GM10266 (cell line): ENCODE measurements around the gene AQP6.

Source experiments
- DNase-seq: peaks from one replicate; pipeline ENCODE4 v3.0.0; 2012; ENCODE audit errors: extremely low spot score
- TF ChIP-seq, protein P1 (sequence below): IDR thresholded peaks from 2 replicates; pipeline ENCODE4 v1.5.1; 2012; ENCODE audit warnings: mild to moderate bottlenecking, low read depth; ENCODE audit not compliant: control insufficient read depth, insufficient read depth; ENCODE audit errors: missing control alignments

AQP6 gene

DNA sequence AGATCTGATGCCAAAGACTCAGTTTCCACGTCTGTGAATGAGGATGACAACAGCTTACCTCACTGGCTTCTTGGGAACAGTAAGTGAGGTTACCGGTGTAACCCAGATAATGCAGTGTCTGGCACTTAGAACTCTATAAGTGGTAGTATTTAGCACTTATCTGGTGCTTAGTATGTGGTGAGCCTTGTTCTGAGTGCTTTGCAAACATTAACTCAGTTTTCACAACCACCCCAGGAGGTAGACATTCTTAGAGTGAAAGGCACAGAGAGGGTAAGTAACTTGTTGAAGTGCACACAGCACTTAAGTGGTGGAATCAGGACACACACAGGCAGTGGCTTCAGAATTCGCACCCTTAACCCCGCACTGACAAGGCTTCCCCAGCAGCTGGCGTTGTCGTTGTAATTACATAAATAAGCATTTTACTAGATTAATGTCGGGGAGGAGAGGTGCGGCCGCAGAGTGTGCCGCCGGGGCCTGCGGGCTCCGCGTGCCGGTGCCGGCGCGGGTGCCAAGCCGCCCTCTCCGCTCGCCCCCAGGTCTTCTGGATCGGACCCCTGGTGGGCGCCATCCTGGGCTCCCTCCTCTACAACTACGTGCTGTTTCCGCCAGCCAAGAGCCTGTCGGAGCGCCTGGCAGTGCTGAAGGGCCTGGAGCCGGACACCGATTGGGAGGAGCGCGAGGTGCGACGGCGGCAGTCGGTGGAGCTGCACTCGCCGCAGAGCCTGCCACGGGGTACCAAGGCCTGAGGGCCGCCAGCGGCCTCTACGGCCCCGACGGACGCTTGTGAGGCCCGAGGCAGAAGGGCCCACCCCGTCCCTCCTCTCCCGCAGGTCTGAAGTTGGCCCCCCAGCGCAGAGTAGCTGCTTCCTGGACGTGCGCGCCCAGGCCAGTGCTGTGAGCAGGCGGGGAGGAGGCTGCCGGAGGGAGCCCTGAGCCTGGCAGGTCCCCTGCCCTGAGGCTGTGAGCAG is 17.6 kb upstream of the AQP6 start:
- DNase-seq = no peak
- TF ChIP-seq, protein P1, sequence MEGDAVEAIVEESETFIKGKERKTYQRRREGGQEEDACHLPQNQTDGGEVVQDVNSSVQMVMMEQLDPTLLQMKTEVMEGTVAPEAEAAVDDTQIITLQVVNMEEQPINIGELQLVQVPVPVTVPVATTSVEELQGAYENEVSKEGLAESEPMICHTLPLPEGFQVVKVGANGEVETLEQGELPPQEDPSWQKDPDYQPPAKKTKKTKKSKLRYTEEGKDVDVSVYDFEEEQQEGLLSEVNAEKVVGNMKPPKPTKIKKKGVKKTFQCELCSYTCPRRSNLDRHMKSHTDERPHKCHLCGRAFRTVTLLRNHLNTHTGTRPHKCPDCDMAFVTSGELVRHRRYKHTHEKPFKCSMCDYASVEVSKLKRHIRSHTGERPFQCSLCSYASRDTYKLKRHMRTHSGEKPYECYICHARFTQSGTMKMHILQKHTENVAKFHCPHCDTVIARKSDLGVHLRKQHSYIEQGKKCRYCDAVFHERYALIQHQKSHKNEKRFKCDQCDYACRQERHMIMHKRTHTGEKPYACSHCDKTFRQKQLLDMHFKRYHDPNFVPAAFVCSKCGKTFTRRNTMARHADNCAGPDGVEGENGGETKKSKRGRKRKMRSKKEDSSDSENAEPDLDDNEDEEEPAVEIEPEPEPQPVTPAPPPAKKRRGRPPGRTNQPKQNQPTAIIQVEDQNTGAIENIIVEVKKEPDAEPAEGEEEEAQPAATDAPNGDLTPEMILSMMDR = no peak

DNA sequence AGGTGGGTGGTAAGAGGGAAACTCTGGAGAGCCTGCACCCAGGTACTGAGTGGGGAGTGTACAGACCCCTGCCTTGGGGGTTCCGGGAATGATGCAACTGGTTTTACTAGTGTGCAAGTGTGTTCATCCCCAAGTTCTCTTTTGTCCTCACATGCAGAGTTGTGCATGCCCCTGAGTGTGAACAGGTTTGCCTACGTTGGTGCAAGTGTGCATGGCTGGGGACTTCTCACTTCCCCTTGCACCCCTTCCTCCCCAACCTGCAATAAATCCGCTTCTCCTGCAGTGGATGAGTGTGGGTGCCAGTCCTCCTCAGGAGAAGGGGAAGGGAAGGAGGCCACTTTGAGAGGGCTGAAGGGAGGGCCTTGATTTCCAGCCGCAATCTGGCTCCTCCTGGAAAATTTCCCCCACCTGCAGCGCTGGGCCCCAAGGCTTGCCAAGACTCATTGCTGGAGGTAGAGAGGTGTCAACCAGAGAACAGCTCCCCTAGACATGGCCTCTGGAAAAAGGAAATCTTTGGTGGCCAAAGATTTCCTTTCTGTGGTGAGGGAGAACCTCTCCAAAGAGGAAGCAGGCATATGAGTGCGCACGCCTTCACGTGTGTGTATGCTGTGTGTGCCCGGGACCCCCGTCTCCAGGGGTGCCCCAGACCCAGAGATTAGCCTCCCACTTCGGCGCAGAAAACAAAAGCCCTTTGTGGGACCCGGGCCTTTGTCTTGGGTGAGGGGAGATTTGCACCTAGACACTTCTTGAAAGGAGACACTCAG is 16.7 kb upstream of the AQP6 start:
- TF ChIP-seq, protein P1 = no peak

DNA sequence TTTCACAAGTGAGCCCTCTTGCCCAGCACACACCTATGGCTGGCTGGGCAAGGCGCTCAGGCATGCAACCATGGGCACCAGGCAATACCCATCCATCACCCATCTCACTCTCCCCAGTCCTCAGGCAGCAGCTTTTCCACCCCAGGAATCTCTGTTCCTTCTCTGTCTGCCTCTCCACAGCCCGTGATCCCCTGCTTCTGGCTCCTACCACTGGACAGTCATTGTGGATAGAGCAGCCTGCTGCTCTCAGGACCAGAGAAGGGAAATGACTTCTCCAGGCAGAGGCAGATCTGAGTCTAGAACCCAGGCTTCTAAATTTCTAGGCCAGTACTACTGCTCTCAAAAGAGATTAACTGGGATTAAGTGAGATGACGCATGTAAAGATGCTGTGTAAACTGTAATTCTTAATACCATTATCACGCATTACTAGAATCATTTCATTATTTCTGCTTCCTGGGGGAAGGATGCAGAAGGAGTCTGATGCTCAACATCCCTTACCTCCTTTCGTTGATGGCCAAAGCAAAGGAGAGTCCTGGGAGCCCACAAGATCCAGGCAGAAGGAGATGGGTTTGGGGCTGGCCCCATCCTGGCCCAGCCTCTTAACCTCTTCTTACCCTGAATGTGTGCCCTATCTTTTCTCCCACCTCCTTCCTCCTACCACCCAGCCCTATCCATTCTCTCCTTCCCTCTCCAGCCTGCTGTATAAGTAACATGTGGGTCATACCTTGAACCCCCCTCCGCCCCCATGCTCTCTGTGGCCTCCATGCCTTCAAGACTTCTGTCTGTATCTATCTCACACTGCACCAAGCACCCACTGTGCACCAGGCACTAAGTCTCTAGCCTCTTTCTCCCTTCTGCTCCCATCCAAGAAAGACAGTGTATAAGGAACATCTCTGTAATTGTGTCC is 15.8 kb upstream of the AQP6 start:
- no peak for DNase-seq
- TF ChIP-seq, protein P1 = no peak

More for the DNA sequence above, 16.7 kb upstream of the AQP6 start:
- DNase-seq = no peak

DNA sequence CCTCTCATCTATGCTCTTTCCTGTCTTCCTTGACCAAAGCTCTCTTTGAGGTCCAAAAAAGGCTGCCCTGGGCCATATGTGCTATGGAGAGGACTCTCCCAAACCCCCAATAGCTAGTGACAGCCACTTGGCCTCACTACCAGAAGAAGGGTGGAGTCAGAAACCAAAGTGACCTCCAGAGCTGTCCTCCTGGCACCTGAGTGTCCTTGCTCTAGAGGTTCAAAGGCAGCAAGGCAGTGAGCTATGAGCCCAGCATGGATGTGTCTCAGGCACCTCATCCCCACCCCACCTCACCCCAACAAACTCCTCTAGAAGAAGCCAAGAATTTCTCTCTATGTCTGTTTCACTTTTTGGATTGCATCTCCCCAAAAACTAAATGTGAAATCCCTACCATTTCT is 15.2 kb upstream of the AQP6 start:
- TF ChIP-seq, protein P1 = no peak
- no peak for DNase-seq

DNA sequence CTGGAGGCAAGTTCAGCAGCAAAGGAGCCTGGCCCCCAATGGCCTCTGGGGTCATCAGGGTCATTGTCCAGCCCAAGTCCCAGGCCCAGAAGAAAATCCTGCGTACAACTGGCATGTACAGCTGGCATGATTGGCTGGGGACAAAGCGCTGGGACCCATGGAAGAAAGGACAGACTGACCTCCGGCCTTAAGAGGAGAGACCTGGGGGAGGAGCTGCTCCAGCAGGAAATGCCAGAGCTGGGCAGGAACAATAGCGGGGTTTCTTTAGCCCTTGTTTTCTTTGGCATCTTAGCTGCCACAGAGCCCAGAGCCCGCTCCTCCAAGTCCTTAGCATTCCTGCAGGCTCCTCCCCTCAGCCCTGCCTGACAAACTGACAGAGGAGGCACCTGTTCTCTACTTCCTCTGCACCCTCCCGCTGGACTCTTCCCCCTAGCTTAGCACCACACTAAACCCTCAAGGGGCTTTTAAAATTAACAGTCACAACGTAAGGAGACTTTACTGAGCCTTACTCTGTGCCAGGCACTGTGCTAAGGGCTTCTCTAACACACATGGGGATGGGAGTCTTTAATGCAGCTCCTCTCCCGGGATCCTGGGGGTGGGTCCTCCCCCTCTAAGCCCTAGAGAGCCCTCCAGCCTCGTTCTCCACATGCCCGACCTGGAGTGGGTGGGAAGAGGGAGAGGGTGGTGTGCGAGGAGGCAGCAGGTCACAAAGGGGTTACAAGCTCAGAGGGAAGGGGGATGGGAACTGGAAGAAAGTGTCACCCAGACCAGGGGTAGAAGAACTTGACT is 12.9 kb upstream of the AQP6 start:
- peak; percentile 48 for DNase-seq
- TF ChIP-seq, protein P1 = no peak

DNA sequence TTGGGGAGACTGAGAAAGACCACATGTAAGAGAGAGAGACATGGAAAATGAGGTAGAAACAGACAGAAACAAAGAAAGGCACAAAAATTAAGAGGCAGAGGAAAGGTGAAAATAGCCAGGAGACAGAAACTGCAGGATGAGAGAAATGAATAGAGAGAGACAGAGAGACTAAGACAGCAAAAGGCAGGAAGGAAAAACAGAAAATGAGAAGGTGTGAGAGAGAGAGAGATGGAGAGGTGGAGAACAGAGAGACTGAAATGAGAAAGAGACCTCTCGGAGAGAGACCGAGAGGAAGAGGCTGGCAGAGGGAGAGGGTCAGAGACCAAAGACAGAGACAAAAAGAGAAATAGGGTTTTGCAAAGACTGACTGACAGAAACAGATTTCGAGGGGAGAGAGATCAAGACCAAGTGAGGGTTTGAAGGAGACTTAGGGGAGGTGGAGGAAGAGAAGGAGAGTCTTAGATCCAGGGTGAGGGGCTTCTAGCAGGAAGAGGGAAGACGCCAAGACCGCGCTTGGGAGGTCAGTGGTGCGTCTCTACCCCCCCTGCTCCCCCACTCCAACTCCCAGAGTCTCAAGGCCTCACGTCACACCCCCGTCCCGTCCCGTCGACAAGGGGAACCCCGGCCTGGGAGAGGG is 12.2 kb upstream of the AQP6 start:
- DNase-seq = peak; percentile 38
- TF ChIP-seq, protein P1 = no peak
